ENCODE measurements around the gene PDZD2. TPM values are rescaled to one million over a fixed set of nuclear protein-coding genes. Genes with fewer than 3 reads are reported as not detected.
A peak's percentile ranks its signal among the peaks of the same experiment; 100 is the strongest.

Gene PDZD2
- total and polyA plus RNA-seq, 8 donors: under 0.01 to 61.3 (median 5.8) TPM

- H3K27me3 ChIP-seq: no peaks in the 10 kb centered on the region
- WGBS, 5 donors: 51 to 71% (median 65%) methylated on average over 3 of the region's 3 CpGs
- H3K4me1 ChIP-seq: no peaks in the 10 kb centered on the region
- peak in 1 of 2 donors; percentile 24 for DNase-seq
- intact Hi-C loops (cut with DNase I; ENCODE audit: low total_unique reads): no loop called here
- H3K9me3 ChIP-seq: peaks cover 0 to 7% (median 3%) of the 10 kb centered on the region in 4 donors
- TF ChIP-seq POLR2AphosphoS5 (IDR thresholded peaks at IDR 0.05) (no peak), CTCF (IDR thresholded peaks at IDR 0.05) (no peak), POLR2A (IDR thresholded peaks at IDR 0.05) (no peak), EP300 (IDR thresholded peaks at IDR 0.05) (no peak)
- H3K36me3 ChIP-seq: no peaks in the 10 kb centered on the region
- H3K4me3 ChIP-seq: no peak overlapping the region
- no peak overlapping the region for H3K27ac ChIP-seq
Measured at GRCh38 chr5:31786090-31786631, 147.2 kb downstream of the PDZD2 start.

- H3K4me1 ChIP-seq: no peaks in the 10 kb centered on the region
Measured at GRCh38 chr5:31794009-31794408, 155.1 kb downstream of the PDZD2 start.

GRCh38 chr5:31798168-31798567, 159.2 kb downstream of the PDZD2 start:
- no peak for DNase-seq
- no peaks in the 10 kb centered on the region for H3K9me3 ChIP-seq
- H3K36me3 ChIP-seq: no peaks in the 10 kb centered on the region
- H3K27ac ChIP-seq: no peak overlapping the region
- no peak overlapping the region for H3K4me3 ChIP-seq
- TF ChIP-seq CTCF (IDR thresholded peaks at IDR 0.05) (no peak), POLR2A (IDR thresholded peaks at IDR 0.05) (no peak), EP300 (IDR thresholded peaks at IDR 0.05) (no peak), POLR2AphosphoS5 (IDR thresholded peaks at IDR 0.05) (no peak)
- WGBS, 5 donors: 69 to 88% (median 83%) methylated on average over 5 of the region's 5 CpGs
- H3K4me1 ChIP-seq: no peaks in the 10 kb centered on the region
- no peaks in the 10 kb centered on the region for H3K27me3 ChIP-seq
- intact Hi-C loops (cut with DNase I; ENCODE audit: low total_unique reads): no loop called here

More at GRCh38 chr5:31794009-31794408, 155.1 kb downstream of the PDZD2 start:
- 63 to 78% (median 72%) methylated on average over 2 of the region's 2 CpGs for WGBS, 5 donors
- H3K4me3 ChIP-seq: no peak overlapping the region
- peaks cover 0 to 7% (median 0%) of the 10 kb centered on the region in 4 donors for H3K9me3 ChIP-seq
- no peak for DNase-seq
- intact Hi-C loops (cut with DNase I; ENCODE audit: low total_unique reads): no loop called here
- H3K27ac ChIP-seq: no peak overlapping the region
- no peaks in the 10 kb centered on the region for H3K36me3 ChIP-seq
- TF ChIP-seq POLR2AphosphoS5 (IDR thresholded peaks at IDR 0.05): no peak
- no peaks in the 10 kb centered on the region for H3K27me3 ChIP-seq

- intact Hi-C loops (cut with DNase I; ENCODE audit: low total_unique reads): loop anchor here (10.0 kb wide), 1 partner anchor 216 kb away; no protein-coding TSS in a partner anchor
- Histone ChIP-seq H3K4me3 (no peak overlapping the region), H3K27ac (no peak overlapping the region), H3K9me3 (no peaks in the 10 kb centered on the region), H3K36me3 (no peaks in the 10 kb centered on the region), H3K4me1 (no peaks in the 10 kb centered on the region), H3K27me3 (peaks cover 0 to 6% (median 0%) of the 10 kb centered on the region in 3 donors)
- TF ChIP-seq CTCF (IDR thresholded peaks at IDR 0.05) (no peak), POLR2AphosphoS5 (IDR thresholded peaks at IDR 0.05) (no peak), POLR2A (IDR thresholded peaks at IDR 0.05) (no peak), EP300 (IDR thresholded peaks at IDR 0.05) (no peak)
- no peak for DNase-seq
- 68 to 94% (median 86%) methylated on average over 1 of the region's 1 CpG for WGBS, 5 donors
Measured at GRCh38 chr5:31800351-31800750, 161.4 kb downstream of the PDZD2 start.

- 68 to 76% (median 71%) methylated on average over 9 of the region's 9 CpGs for WGBS, 5 donors
- no peak overlapping the region for H3K4me3 ChIP-seq
- no peak for DNase-seq
- intact Hi-C loops (cut with DNase I; ENCODE audit: low total_unique reads): loop anchor here (10.0 kb wide), 1 partner anchor 221 kb away; no protein-coding TSS in a partner anchor
- H3K27me3 ChIP-seq: peaks cover 0 to 16% (median 0%) of the 10 kb centered on the region in 3 donors
- H3K9me3 ChIP-seq: no peaks in the 10 kb centered on the region
- TF ChIP-seq POLR2A (IDR thresholded peaks at IDR 0.05) (no peak), CTCF (IDR thresholded peaks at IDR 0.05) (no peak), EP300 (IDR thresholded peaks at IDR 0.05) (no peak)
- no peak overlapping the region for H3K27ac ChIP-seq
- H3K36me3 ChIP-seq: no peaks in the 10 kb centered on the region
- no peaks in the 10 kb centered on the region for H3K4me1 ChIP-seq
Measured at GRCh38 chr5:31805785-31806400, 167.0 kb downstream of the PDZD2 start.

Data from stomach (tissue), 9 donors.